ENCODE measurements around the gene MRPL23.

Gene MRPL23

DNA sequence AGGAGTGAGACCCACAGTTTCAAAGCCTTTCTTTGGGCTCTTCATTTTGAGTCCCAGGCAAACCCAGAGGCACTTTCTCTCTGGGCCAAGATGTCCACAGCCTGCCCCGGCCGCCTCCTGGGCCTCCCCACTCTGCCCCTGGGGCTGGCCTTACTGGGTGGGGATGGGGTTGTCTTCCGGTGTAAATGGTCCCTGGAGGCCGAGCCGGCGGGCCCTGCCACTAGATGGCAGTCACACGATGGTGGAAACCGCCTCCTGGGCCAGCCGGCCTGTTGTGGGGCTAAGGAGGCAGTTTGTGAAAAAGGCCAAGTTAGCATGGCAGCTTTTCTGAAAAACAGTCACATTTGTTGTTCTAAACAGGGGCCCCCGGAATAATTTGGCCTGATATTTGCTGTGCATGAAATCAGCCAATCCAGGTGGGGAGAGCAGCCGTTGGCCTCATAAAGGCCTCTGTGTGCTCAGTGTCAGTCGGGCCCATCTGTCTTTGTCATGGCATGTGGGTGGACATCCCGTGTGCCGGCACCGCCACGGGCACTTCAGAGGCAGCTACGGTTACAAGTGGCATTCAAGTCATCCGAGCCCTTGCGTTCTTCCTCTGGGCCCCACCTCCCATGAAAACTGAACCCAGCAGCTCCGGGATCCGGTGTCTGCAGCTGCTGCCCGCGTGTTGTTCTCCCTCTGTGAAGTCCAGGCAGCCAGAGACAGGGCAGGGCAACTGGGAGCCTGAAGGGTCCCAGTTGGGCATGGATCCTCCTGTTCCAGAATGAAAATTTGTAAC, 6.5 kb downstream of the MRPL23 start:
- no peak for DNase-seq (ENCODE audit: low read depth in 2 of 2)

DNA sequence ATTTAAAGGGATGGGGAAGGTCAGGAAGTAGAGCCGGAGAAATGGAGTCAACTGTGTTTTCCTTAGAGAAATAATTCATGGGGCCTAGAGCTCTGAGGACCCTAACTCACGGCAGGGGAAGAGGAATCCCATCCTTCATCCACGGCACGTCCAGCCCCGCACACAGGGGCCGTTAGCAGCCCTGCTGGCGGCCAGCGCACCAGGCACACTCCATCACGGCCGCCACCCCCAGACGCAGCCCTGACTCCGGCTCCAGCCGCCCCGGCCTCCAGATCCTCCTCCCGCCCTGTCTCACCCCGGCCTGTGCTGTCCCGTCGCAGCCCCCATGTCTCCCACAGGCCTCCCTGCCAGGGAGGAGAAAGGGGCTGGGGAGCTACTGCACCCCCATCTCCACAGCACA, 11.2 kb downstream of the MRPL23 start:
- DNase-seq (ENCODE audit: low read depth in 2 of 2), result no peak

DNA sequence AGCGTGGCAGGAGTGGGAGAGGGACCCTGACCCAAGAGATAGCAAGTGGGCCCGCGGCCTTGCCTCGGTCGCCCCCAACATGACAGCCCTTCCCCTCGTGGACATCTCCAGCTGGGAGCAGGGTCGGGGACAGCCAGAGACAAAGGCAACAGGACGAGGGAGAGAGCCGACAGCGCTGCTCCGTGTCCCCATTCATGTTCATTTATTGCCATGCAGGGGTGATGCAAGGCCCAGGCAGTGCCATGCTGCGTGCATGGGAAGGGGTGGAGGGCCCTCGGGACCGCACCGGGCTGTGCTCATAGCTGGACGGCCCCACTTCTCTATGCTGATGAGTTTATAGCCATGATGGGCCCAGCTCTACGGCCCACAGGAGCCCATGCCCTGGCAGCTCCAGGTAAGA, 12.7 kb downstream of the MRPL23 start:
- DNase-seq (ENCODE audit: low read depth in 2 of 2), result no peak

DNA sequence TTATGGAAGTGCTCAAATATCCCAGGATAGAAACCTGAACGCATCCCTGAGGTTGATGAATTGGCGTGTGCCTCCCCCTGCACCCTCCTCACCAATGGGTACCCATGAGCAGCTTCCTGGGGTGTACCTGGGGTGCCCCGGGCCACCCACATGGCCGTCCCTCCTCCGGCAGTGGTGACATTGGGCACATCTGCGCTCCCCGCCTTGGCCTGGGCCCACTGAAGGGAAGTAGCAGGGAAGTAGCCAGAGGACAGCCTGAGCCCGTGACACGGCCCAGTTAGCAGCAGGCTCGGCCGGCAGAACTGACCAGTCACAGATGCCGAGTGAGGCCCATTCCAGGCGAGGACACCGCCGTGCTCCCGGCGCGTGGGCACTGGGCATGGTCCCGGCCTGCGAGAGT, 16.7 kb downstream of the MRPL23 start:
- no peak for DNase-seq (ENCODE audit: low read depth in 2 of 2)

DNA sequence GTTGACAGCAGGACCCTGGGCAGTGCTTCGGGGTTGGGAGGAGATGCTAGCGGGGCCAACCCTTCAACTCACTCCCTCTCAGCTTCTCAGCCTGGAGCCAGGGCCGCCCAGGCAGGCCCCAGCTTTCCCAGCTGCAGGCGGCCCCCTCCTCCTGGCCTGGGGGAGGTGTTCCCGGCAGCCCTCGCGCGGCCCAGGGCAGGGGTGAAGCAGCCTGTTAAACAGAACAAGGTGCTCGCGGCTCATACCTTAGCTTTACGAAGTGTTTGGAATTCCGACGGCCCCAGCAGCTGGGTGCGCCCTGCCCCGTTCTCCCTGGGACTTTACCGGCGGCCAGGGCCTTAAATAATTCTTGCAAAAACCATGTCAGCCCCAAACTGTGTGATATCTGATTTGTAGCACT, 17.2 kb downstream of the MRPL23 start:
- no peak for DNase-seq (ENCODE audit: low read depth in 2 of 2)

DNA sequence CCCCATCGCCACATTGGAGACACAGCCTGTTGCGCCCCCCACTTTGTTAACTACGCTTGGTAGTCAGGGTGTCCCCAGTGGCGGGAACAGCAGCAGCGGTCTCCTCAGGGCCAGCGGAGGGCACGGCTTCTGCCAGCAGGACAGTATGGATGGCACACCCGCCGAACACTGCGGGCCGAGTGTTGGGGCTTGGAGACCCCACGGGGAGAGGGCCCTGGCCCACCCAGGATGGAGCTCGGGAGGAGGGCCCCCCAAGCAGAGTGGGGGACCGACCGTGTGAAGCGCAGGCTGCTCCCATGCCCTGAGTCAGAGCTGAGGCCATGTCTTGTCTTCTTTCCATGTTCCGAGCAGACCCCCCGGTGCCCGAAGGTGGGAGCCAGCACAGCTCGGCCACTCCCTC, 17.8 kb downstream of the MRPL23 start:
- DNase-seq (ENCODE audit: low read depth in 2 of 2), result no peak

DNA sequence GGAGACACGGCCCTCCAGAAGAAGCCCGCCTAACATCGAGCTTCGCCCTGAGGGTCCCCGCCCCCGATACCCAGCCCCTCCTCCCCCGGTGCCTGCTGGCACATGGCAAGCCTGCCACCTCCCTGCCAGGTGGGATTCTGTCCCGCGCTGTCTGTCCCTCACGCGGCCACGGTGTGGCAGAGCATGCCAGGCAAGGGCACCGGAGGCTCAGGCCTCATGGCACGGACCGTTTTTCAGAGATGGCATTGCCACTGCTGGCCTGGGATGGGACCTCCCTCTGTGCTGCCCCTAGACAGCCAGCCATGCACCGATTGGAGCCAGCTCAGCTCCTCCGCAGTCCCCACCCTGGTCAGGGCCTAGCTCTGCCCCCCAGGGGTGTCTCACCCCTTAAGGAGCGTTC, 19.4 kb downstream of the MRPL23 start:
- DNase-seq (ENCODE audit: low read depth in 2 of 2), result no peak

DNA sequence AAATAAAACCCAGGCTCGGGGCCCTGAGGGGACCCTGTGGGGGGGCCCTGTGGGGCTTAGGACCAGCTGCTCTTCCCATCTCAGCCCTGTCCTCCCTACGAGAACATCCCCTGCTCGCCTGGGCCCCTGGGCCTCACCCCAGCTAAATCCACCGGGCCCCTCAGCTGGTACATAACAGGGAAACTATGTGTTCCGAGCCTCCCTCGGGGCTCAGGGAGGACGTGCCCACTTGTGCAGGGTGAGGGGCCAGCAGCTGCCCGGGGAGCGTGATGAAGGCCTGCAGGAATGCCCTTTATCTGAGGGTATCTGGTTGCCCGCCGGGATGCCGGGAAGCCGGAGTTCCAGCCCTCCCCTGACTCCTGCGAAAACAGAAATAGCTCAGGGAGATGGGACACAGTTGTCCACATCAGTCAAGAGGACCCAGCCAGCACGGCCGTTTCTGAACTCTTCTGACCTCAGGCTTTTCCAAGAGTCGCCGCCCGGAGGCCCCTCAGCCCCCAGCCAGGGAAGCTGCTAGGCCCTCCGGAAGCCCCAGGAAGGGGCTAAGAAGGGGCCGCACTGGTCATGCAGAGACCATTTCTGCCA, 20.6 kb downstream of the MRPL23 start:
- DNase-seq (ENCODE audit: low read depth in 2 of 2), result no peak

DNA sequence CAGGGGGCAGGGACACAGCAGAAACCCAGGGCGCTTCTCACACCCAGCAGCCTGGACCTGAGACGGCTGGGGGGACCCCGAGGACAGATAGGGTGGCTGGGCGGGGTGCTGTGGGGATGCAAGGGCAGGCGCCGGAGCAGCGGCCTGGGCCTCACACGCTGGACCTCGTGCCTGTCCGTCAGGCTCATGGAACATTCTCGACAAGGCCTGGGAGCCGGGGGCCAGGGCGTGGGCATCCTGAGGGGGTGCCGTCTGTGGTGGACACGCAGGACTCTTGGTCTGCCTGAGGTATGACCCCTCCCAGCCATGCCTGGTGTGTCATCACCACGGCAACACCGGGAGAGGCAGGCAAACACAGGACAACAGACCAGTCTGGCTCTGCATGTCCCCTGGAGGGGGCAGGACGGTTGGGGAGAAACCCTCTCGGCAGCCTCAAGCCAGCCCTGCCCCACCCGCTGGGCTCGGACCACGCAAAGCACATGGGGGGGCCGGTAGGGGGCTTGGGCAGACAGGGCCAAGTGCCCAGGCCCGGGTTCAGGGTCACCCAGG, 21.4 kb downstream of the MRPL23 start:
- DNase-seq (ENCODE audit: low read depth in 2 of 2), result no peak

DNA sequence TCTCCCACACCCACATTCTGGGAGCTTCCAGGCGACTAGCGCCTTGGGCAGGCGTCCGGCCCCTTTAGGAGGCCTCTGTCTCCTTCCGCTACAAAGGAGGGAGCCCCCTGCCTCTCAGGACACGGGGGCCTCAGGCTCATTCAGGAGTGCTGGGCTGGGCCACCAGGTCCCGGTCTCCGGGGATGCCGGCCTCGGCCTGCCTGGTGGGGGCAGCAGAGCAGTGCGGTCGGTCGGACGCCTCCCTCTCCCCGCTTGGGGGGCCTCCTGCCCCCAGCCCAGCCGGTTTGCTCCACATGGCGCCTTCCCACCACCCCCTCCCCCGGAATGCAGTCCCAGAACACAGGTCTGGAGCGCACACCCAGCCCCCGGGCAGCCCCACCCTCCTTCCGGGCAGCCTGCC, 21.9 kb downstream of the MRPL23 start:
- no peak for DNase-seq (ENCODE audit: low read depth in 2 of 2)

DNA sequence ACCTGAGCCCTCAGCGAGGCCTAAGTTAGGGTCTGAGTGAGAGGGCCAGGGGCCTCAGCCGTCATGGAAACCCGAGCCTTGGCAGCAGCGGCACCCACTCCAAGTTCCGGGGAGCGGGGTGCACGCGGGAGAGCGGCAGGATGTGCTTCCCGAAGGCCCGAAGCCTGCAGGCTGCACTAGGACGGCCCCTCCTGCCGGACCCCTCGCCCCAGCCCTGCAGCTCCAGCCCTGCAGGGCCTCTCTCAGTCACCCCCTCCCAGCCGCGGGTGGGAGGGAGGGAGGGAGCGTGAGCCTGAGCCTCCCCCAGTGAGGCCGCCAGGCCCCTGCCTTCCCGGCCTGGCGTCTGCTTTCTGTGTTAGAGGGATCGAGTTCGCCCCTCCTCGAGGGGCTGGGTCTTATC, 22.6 kb downstream of the MRPL23 start:
- no peak for DNase-seq (ENCODE audit: low read depth in 2 of 2)

DNA sequence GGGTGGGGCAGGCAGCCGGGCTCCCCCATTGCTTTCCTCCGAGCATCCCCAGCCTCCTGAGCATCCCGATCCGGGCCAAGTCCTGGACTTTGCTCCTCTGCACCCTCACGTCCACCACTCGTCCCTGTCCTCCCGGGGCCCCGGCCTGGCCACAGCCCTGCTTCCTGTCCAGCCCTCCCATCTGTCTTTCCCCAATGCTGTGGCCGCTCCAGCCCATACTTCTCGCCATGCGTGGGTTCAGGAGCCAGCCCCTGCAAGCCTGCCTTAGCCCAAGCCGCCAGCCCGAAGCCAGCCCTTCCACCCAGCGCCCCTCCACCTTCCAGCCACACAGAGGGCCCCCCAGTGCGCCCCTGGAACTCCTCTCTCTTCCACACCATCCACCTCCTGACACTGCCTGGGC, 23.8 kb downstream of the MRPL23 start:
- DNase-seq (ENCODE audit: low read depth in 2 of 2), result no peak

DNA sequence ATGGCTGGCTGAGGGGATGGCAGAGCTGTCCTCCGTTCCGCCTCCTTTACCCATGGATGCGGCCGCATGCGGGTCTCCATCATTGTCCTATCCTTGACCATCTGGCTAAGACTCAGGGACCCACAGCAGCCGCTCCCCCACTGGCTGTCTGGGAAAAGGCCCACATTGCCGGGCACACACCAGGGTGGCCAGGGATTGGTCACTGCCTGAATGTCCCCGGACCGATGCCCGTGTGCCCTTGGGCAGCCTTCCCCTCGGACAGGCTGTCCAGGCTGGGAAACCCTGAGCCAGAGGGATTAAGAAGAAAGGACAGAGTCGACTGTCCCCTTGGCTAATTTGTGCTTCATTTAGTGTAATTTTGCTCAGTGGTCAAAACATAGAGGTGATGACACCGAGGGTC, 28.1 kb downstream of the MRPL23 start:
- no peak for DNase-seq (ENCODE audit: low read depth in 2 of 2)

DNA sequence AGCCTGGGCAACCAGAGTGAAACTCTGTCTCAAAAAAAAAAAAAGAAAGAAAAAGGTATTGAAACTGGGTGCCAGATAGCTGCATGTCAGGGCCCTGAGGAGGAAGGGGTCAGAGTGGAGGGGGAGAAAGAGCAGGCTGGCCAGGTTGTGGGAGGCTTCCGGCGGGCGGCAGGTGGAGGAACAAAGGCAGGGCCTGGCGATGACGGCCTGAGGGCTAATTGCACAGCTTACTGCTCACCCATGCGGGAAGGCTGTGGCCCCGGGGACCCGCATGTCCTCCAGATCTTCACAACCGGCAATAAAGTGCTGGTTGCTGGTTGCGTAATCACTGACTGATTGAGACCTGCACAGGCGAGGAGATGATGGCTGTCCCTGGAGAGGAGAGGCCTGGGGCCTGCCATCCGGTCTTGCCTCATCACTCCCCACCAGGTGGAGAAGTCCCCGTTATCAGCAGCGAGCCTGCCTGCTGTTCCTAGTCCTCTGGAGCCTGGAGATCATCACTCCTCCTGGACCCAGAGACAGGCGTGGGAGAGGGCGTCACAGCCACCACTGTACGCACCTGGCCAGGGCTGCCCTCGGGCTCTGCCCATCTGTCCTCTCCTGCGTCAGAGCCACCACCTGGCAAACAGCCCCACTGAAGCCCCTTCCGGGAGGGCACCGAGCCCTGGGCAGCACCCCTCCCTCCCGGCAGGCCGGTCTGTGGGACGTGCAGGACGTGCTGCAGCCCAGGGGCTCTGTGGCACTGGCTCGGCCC, 31.8 kb downstream of the MRPL23 start:
- DNase-seq (ENCODE audit: low read depth in 2 of 2), result no peak

DNA sequence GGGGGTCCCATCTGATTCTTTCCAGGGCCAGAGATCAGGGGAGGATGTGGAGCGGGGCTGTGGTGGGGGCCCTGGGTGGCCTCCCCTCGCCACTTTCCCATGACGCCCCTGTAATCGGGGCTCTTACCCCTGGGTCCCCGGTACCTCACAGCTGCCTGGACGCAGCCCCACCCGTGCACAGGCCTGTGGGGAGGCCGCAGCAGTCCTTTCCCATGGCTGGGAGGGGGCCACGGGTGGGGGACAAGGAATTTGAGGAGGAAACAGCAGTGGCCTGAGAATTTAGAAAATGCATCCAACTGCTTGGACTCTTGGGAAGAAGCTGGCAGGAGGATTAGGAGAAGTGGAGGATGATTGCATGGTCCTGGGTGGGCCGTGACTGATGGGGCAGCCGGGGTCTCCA, 32.5 kb downstream of the MRPL23 start:
- DNase-seq (ENCODE audit: low read depth in 2 of 2), result no peak

DNA sequence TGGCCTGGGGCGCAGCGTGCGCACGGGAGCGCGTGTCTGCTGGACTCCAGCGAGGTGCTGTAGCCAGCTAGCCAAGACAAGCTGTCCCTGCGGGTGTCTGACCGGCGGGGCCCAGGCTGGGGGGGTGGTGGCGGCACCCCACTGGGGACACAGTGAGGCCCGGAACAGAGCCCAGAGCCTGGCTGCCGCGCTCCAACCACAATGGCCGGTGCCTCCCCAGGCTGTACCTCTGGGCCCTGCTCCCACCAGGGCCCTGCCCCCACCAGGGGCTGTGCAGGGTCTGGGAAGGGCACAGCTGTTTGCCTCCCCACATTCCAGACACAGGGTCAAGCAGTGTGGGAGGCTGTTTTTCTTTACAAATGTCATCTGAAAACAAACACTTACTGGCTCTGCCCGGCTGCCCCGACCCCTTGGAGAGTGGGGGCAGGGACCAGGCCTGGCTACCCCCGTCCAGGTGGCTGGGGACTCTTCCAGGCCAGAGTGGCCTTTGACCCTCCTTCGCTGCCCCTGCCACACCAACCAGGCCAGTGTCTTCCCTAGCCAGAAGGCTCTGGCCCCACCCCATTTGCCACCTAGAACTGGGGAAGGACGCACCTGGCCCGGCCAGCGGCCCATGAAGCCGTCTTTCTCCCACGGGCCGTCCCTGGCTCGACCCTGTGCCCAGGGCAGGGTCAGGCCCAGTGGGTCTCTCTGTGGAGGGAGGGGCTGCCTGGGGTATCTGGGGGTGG, 35.9 kb downstream of the MRPL23 start:
- DNase-seq (ENCODE audit: low read depth in 2 of 2), result no peak

DNA sequence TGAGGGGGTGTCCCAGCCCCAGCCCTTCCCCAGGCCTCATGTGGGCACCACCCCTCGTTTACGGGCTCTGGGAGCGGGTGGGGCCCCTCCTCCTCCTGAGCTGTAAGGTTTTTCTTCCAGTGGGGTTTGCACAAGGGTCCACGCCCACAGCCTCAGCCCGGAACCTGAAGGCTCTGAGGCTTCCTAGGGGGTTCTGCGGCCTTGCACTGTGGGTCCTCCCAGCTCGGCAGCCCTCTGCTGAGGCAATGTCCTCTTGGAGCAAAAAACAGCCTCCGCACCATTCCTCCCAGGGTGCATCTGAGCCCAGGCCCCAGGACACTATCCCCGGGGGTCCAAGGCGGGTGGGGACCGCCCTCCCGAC, 36.4 kb downstream of the MRPL23 start:
- DNase-seq (ENCODE audit: low read depth in 2 of 2), result no peak

DNA sequence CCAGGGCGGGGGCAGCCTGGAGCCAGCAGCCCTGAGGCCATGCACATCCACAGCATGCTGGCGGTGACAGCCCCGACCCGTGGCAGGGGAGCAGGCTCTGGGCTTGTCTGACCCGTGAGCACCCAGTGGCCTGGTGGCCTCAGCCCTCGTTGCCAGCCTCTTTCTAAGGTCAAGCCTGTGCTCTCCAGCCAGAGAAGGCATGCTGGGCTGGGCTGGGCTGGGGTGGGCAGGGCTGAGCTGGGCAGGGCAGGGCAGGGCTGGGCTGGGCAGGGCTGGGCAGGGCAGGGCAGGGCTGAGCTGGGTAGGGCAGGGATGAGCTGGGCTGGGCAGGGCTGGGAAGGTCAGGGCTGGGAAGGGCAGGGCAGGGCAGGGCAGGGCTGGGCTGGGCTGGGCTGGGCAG, 39.9 kb downstream of the MRPL23 start:
- DNase-seq (ENCODE audit: low read depth in 2 of 2), result no peak

DNA sequence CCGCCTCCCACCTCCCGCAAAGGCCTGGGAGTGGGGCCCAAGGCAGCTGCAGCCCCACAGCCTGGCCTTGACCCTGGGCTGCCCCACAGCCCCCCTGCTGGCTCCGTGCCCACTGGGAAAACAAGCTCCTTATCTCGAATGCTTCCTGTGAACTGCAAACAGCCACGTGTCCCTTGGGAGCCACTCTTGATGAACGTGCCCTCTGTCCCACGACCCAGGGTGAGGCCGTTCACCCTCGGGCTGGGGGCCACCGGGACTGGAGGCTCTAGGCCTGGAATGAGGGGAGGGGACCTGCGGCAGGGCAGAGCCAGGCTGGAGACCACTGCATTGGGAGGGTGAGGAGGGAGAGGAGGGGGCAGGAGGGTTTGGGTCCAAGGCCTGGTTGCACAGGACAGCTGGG, 41.0 kb downstream of the MRPL23 start:
- no peak for DNase-seq (ENCODE audit: low read depth in 2 of 2)

DNA sequence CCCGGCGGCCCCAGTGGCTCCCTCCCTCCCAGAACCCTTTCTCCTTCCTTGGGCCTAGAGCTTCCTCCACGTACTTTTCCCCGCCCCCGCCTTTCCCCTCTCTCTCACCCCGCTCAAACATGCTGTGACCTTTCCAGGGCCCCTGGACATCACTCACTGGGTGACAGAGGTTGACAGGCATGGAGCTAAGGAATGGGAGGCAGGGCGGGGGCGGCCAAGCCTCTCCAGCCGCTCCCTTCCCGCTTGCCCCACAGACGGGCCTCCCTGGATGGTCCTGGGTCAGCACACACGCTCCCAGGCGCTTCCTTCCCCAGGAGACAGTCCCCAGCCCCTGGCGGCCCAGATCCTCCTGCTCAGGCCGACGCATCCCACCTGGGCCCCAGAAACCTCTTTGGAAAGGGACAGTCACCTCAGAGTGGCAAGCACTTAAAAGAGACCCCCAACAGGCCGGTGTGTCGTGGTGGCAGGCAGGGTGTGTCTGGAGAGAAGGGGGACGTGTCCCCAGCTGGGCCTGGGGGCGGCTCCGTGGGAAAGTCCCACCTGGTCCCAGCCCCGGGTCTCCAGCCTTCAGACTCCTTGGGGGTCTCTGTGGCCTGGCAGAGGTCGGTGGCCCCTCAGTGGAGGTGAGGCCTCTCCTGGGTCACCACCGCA, 41.7 kb downstream of the MRPL23 start:
- DNase-seq (ENCODE audit: low read depth in 2 of 2), result no peak

DNA sequence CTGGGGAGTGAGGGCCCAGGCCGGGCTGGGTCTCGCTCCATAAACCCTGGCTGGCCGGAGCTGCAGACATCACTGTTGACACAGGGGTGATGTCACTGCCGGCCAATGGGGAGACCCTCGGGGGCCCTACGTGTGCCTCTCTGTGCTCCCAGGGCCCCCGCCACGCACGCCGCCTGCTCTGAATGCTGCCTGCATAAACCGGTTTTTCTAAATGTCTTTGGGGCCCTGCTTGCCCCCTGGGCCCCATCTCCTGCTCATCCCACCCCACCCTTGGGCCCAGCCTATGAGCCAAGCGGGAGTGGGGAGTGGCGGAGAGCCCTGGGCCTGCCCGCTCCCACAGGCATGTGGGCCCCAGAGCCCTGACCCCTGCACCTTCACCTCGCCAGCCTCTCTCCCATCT, 42.8 kb downstream of the MRPL23 start:
- no peak for DNase-seq (ENCODE audit: low read depth in 2 of 2)

All from stimulated activated CD4-positive, alpha-beta T cell treated with anti-CD3 and anti-CD28 coated beads, Interleukin-15, amount 100 ng/mL, for 48 hours (primary cell).